ENCODE results near the gene CDC42EP2. TPM values are rescaled to one million over a fixed set of nuclear protein-coding genes. Genes with fewer than 3 reads are reported as not detected.

CDC42EP2 gene
- total RNA-seq, 2 experiments from 2014 or later = 0.96 TPM; not detected in 1

DNA sequence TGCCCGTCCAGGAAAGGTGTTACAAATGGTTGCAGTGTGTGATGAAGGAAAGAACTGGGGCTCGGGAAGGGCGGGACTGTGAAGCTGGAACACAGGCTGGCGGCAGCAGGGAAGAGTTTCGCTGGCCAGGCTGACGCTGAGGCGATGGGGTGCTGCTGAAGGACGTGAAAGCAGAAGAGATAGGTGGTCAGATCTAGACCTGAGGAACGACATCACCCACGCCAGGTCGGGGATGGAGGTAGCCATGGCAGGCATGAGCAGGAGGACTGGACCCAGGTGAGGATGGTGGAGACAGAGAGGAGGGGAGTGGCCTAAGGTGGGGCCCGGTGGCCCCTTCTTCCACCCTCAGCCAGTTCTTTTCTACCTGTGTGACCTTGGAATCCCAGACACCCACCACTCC lies 9.1 kb downstream of the CDC42EP2 start:
- Mint-ChIP-seq H3K36me3 (ENCODE audit: low read depth) (no peaks in the 10 kb centered on the region), H3K27me3 (peaks cover 3% of the 10 kb centered on the region), H3K9me3 (no peaks in the 10 kb centered on the region), H3K4me1 (ENCODE audit: low read depth) (no peaks in the 10 kb centered on the region), H3K4me3 (no peak overlapping the region), H3K27ac (no peak overlapping the region)
- no peak overlapping the region for H3K27ac ChIP-seq (ENCODE audit: low read depth in 1 of 2, low read length in 2 of 2)
- intact Hi-C loops (cut with DNase I, micrococcal nuclease) = no loop called here
- no peaks in the 10 kb centered on the region for H3K9me3 ChIP-seq (ENCODE audit: control insufficient read depth in 1 of 2, insufficient read depth in 1 of 2, low read length in 2 of 2)
- TF ChIP-seq, protein P1, sequence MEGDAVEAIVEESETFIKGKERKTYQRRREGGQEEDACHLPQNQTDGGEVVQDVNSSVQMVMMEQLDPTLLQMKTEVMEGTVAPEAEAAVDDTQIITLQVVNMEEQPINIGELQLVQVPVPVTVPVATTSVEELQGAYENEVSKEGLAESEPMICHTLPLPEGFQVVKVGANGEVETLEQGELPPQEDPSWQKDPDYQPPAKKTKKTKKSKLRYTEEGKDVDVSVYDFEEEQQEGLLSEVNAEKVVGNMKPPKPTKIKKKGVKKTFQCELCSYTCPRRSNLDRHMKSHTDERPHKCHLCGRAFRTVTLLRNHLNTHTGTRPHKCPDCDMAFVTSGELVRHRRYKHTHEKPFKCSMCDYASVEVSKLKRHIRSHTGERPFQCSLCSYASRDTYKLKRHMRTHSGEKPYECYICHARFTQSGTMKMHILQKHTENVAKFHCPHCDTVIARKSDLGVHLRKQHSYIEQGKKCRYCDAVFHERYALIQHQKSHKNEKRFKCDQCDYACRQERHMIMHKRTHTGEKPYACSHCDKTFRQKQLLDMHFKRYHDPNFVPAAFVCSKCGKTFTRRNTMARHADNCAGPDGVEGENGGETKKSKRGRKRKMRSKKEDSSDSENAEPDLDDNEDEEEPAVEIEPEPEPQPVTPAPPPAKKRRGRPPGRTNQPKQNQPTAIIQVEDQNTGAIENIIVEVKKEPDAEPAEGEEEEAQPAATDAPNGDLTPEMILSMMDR (IDR thresholded peaks at IDR 0.05) = no peak
- no peaks in the 10 kb centered on the region for H3K4me1 ChIP-seq (ENCODE audit: insufficient read depth, low read length)
- POLR2A ChIA-PET = interaction anchor here (0.8 kb wide), 1 partner anchor 184 kb away, joined by 3 read pairs; no protein-coding TSS in a partner anchor
- DNase-seq = no peak
- CTCF ChIA-PET = interaction anchor here (0.7 to 1.2 kb wide), 2 partner anchors 28 to 79 kb away, joined by 3 read pairs; no protein-coding TSS in a partner anchor
- ATAC-seq (ENCODE audit: poor library complexity) = no peak
- H3K36me3 ChIP-seq (ENCODE audit: insufficient read depth, low read length) = no peaks in the 10 kb centered on the region
- peaks cover 0 to 4% of the 10 kb centered on the region in 2 experiments for H3K27me3 ChIP-seq (ENCODE audit: control insufficient read depth in 1 of 2, insufficient read depth in 2 of 2, low read length in 2 of 2)
- no peak overlapping the region for H3K4me3 ChIP-seq (ENCODE audit: low read length)

DNA sequence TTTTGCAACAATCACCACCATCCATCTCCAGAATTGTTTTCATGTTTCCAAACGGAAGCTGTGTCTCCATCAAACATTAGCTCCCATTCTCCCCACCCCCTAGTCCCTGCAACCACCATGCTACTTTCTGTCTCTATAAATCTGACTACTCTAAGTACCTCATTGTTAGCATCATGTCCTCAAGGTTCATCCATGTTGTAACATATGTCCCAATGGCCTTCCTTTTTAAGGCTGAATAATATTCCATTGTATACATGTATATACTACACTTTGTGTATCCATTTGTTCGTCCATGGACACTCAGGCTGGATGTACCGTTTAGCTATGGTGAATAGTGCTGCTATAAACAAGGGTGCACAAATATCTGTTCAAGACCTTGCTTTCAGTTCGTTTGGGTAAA lies 10.8 kb downstream of the CDC42EP2 start:
- TF ChIP-seq, protein P1 (IDR thresholded peaks at IDR 0.05) = no peak
- Histone ChIP-seq H3K27me3 (ENCODE audit: control insufficient read depth in 1 of 2, insufficient read depth in 2 of 2, low read length in 2 of 2) (peaks cover 0 to 3% of the 10 kb centered on the region in 2 experiments), H3K4me3 (ENCODE audit: low read length) (no peak overlapping the region), H3K27ac (ENCODE audit: low read depth in 1 of 2, low read length in 2 of 2) (no peak overlapping the region), H3K9me3 (ENCODE audit: control insufficient read depth in 1 of 2, insufficient read depth in 1 of 2, low read length in 2 of 2) (no peaks in the 10 kb centered on the region), H3K36me3 (ENCODE audit: insufficient read depth, low read length) (no peaks in the 10 kb centered on the region), H3K4me1 (ENCODE audit: insufficient read depth, low read length) (peaks cover 4% of the 10 kb centered on the region)
- ATAC-seq (ENCODE audit: poor library complexity) (no peak), DNase-seq (no peak)
- Mint-ChIP-seq H3K9me3 (no peaks in the 10 kb centered on the region), H3K4me1 (ENCODE audit: low read depth) (peaks cover 8% of the 10 kb centered on the region), H3K27ac (no peak overlapping the region), H3K36me3 (ENCODE audit: low read depth) (no peaks in the 10 kb centered on the region), H3K4me3 (no peak overlapping the region), H3K27me3 (peaks cover 3% of the 10 kb centered on the region)
- ChIA-PET POLR2A (interaction anchor here (0.7 kb wide), 1 partner anchor 247 kb away, joined by 4 read pairs; the partner anchor contains the start of gene FAM89B), CTCF (interaction anchor here (0.7 to 1.0 kb wide), 2 partner anchors 10 to 100 kb away, joined by 3 to 4 read pairs; no protein-coding TSS in a partner anchor)
- intact Hi-C loops (cut with DNase I, micrococcal nuclease) = no loop called here

DNA sequence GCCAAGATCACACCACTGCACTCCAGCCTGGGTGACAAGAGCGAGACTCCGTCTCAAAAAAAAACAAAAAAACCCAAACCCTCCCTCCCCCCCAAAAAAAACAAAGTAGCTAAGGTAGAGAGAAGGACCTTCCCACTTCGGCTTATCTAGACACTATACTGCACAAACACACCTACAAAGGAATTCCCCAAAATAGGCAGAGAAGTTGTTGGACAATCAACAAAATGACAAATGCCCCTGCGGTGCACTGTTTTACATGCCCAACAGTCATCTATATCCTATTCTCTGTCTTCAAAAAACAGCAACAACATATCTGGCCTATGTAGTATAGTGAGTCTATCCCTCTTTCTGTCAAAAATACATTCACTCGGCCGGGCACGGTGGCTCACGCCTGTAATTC lies 12.4 kb downstream of the CDC42EP2 start:
- no peaks in the 10 kb centered on the region for H3K27me3 ChIP-seq (ENCODE audit: control insufficient read depth in 1 of 2, insufficient read depth in 2 of 2, low read length in 2 of 2)
- no peaks in the 10 kb centered on the region for H3K9me3 ChIP-seq (ENCODE audit: control insufficient read depth in 1 of 2, insufficient read depth in 1 of 2, low read length in 2 of 2)
- H3K4me1 Mint-ChIP-seq (ENCODE audit: low read depth) = peaks cover 8% of the 10 kb centered on the region
- TF ChIP-seq, protein P1 (IDR thresholded peaks at IDR 0.05) = no peak
- H3K36me3 ChIP-seq (ENCODE audit: insufficient read depth, low read length) = no peaks in the 10 kb centered on the region
- no peak overlapping the region for H3K4me3 ChIP-seq (ENCODE audit: low read length)
- H3K4me1 ChIP-seq (ENCODE audit: insufficient read depth, low read length) = peaks cover 4% of the 10 kb centered on the region
- POLR2A ChIA-PET = no interaction called here
- peaks cover 3% of the 10 kb centered on the region for H3K27me3 Mint-ChIP-seq
- no peak overlapping the region for H3K4me3 Mint-ChIP-seq
- no peaks in the 10 kb centered on the region for H3K9me3 Mint-ChIP-seq
- H3K36me3 Mint-ChIP-seq (ENCODE audit: low read depth) = no peaks in the 10 kb centered on the region
- no peak for ATAC-seq (ENCODE audit: poor library complexity)
- intact Hi-C loops (cut with DNase I, micrococcal nuclease) = no loop called here
- DNase-seq = no peak
- H3K27ac ChIP-seq (ENCODE audit: low read depth in 1 of 2, low read length in 2 of 2) = no peak overlapping the region
- no peak overlapping the region for H3K27ac Mint-ChIP-seq
- CTCF ChIA-PET = no interaction called here

All from CD4-positive, alpha-beta T cell (primary cell).